GM21390 (cell line): Measurements from ENCODE around the gene EIF3L.

Experiments used
- ATAC-seq: cut with Tn5 transposase; IDR thresholded peaks from one replicate; pipeline ENCODE4 v1.9.1; 2021; ENCODE audit not compliant: unreplicated experiment

EIF3L gene

DNA sequence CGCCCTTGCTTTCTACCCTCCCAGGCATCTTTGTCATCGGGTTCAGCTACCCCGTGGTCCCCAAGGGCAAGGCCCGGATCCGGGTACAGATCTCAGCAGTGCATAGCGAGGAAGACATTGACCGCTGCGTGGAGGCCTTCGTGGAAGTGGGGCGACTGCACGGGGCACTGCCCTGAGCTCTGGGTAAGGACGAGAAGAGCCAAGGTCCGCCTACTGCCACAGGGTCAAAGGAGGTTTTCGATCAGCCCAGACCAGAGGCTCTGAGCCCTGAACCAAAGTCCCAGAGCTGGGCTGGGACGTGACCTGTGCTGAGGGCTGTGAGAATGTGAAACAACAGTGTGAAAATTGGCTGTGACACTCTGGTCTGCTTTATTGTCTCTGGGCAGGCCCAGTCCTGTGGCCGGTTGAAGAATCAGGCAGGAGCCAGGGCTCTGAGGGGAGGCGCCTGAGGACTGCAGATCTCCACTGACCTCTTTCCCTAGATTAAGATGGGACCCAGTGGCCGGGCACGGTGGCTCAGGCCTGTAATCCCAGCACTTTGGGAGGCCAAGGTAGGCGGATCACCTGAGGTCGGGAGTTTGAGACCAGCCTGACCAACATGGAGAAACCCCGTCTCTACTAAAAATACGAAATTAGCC lies 32.6 kb upstream of the EIF3L start:
- no peak for ATAC-seq

DNA sequence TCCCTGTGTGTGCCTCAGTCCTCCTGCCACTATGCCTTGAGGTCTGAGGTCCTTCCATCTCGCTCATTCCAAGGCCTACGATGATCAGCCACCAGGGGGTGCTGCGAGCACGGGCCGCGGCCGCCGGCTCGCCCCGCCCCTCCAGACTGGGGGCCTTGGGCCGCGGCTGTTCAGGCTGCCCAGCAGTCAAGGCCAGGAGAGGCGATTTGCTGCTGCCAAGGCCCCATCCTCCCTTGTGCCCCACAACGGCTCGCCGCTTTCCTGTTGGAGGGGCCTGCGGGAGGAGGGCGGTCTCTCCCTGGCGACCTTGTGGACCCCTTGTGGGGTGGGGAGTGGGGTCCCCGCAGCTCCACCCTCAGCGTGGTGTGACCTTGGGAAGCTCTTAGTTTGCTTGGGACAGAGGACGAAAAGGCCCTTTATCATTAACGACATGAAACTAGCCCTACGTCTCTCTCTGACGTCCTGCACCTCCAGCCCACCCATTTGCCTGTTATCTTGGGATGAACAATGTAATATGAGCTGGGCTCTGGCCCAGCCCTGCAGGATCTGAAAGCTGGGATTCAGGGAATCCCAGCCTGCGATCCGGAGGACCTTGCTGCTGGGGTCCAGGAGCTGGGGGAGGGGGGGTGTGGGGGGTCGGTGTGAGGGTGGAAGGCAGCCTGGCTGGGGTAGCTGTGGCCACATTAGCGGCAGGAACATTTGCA lies 31.4 kb upstream of the EIF3L start:
- no peak for ATAC-seq

- ATAC-seq, result no peak
Observed at GRCh38 chr22:37818409-37819104, 30.7 kb upstream of the EIF3L start.

DNA sequence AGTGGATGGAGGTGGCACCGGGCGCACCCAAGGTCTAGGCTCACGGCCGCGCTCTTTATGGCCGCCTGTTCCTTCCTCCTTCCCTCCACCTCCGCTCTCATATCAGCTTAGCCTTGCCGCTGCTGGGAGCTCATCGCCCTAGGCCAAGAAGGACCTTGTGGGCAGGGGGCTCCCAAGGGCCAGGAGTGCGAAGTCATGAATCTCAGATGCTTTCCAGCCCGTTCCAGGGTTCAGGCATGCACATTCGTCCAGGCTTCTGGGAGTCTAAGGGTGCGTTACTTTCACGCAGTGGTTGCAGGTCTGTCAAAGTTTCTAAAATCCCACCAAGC lies 30.1 kb upstream of the EIF3L start:
- ATAC-seq, result no peak

DNA sequence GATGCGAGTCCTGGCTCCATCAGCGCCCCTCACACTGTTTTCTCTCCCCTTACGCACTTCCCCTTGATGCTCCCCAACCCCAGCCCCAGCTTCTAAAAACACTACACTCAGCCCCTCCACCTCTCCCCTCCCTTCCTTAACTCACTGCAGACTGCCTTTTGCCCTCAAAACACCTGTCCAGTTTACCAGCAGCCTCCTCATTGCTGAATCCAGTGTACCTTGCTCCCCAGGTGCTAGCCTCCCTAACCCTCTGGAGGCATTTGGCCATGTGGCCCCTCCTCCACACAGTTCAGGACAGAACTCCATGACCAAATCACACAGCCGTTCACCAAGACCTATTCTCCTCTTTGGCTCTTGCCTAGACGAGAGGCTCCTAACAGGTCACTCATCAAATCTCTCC lies 28.9 kb upstream of the EIF3L start:
- ATAC-seq, result no peak

DNA sequence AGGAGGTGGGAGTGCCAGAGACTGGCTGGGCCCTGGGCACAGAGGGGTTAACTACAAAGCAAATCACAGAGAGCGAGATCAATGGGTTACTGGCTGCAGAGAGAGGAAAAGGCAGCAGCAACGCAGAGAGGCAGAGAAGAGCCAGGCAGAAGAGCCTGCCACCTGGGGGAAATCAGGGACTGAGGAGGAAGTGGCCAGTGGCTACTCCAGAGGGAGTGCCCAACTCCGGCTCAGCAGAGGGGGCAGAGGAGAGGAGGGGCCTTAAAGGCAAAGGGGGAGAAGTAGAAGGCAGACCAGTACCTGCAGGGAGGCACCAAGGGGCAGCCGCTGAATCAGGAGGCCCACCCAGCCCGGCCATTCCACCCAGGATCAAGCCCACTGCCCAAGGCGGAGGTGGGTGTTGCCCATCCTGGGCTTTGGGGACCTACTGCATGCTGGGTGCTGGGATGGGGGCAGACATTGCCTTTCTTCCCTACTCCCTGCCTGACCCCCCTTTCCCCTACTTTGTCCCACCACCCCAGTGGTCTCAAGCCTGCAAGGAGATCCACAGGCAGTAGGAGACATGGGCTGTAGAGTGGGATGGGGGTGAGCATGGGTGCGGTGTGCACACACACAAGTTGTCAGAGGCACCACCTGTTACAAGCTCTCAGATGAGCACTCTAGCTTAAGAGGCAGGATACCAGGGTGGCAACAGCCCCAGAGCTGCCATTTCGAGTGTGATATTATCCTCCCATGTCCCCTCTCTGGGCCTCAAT lies 27.0 kb upstream of the EIF3L start:
- ATAC-seq, result no peak

GRCh38 chr22:37823134-37823985 lies 25.9 kb upstream of the EIF3L start, which contains the start of gene GALR3:
TSS of gene GALR3 (plus strand) at chr22:37823382. CDS start at chr22:37823407, 25 bp downstream.
- no peak for ATAC-seq

DNA sequence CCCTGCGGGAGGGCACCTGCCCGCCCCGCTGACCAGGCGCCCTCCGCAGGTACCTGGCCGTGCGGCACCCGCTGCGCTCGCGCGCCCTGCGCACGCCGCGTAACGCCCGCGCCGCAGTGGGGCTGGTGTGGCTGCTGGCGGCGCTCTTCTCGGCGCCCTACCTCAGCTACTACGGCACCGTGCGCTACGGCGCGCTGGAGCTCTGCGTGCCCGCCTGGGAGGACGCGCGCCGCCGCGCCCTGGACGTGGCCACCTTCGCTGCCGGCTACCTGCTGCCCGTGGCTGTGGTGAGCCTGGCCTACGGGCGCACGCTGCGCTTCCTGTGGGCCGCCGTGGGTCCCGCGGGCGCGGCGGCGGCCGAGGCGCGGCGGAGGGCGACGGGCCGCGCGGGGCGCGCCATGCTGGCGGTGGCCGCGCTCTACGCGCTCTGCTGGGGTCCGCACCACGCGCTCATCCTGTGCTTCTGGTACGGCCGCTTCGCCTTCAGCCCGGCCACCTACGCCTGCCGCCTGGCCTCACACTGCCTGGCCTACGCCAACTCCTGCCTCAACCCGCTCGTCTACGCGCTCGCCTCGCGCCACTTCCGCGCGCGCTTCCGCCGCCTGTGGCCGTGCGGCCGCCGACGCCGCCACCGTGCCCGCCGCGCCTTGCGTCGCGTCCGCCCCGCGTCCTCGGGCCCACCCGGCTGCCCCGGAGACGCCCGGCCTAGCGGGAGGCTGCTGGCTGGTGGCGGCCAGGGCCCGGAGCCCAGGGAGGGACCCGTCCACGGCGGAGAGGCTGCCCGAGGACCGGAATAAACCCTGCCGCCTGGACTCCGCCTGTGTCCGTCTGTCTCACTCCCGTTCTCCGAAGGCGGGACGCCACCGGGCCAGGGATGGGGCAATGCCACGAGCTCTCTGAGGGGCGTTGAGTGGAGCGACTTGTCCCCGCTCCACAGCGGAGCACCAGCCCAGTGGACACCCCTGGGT lies 24.3 kb upstream of the EIF3L start:
- no peak for ATAC-seq

DNA sequence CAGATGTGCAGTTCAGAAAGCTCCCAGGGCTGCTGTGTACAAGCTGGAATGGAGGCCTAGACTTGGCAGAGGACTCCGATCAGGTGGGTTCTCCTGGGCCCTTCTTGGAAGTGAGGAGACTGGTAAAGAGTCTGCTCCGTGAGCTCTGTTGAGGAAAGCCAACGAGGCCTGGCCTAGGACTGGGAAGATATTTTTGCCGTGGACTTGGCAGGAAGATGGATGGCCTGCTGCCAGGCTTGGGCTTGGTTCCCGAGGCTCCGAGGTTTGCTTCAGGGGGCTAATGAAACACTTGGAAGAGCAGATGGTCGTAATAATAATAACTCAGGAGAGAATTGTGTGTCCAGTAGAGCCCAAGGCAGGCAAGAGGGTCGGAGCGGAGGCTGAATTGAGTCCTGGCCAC lies 22.2 kb upstream of the EIF3L start:
- no peak for ATAC-seq

GRCh38 chr22:37830093-37830842 lies 19.0 kb upstream of the EIF3L start:
- ATAC-seq, result no peak

GRCh38 chr22:37831472-37831871 lies 17.7 kb upstream of the EIF3L start:
- no peak for ATAC-seq

DNA sequence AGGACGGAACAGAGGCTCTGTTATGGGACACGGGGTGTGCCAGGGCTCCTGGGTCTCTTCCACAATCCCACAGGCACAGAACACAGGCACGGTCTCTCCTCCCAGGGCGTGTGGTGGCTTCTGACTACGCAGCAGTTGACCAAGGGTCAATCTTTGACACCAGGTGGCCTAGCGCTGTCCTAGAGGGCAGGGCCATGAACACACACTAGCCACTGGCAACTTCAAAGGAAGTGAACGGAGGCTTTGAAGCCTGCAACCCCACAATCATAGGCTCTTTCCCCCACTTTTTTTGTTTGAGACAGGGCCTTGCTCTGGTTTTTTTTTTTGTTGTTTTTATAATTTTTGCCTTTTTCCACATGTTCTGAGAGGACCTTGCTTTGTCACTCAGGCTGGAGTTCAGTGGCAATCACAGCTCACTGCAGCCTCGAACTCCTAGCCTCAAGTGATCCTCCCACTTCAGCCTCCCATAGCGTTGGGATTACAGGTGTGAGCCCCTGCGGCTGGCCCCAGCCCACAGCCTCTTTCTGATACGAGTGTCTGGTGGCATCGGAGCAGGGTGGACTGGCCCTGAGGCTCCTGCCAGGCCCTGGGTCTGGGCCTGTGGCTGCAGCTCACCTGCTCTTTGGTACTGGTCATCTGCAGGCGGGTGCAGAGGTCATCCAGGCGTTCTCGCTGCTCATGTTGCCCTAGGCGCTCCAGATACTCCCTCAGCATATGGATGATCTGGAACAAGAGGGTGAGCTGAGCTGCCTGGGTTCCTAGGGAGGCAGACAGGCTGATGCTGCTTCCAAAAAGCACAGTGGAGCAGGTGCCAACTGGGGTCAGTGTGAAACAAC lies 17.0 kb upstream of the EIF3L start:
- no peak for ATAC-seq

GRCh38 chr22:37842015-37842793 lies 7.0 kb upstream of the EIF3L start:
- ATAC-seq, result no peak

DNA sequence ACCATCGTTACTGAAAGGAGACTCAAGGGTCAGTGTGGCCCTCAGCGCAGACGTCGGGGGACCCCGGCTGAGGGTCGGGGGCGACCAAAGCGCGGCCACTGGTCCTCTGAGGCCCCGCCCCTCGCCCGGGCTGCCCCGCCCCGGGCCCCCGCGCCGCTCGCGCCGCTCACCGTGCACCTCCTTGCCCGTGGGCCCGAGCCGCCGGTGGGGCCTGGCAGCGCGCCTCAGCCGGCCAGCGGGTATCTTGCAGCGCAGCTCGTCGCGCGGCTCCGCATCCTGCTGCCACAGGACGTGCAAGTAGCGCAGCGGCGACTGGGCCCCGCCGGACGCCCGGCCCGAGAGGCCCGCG lies 5.5 kb upstream of the EIF3L start:
- peak; percentile 36 for ATAC-seq

DNA sequence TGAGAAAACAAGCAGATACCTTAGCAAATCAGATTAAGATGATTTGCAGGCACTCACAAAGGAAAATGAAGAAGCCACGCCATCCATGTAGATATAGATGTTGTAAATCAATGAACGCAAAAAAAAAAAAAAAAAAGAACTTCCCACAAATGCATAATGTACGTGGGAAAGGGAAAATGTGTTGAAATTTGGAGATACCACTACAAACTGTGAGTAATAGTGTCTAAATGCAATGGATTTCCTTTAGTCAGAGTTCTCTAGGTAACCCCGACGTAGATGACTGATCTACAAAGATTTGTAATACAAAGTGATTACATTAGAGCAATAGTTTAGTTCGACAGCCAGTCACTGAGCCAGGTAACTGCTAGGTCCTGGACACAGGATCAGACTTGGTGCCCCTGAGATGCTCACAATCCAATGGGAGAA lies 4.3 kb upstream of the EIF3L start:
- no peak for ATAC-seq

DNA sequence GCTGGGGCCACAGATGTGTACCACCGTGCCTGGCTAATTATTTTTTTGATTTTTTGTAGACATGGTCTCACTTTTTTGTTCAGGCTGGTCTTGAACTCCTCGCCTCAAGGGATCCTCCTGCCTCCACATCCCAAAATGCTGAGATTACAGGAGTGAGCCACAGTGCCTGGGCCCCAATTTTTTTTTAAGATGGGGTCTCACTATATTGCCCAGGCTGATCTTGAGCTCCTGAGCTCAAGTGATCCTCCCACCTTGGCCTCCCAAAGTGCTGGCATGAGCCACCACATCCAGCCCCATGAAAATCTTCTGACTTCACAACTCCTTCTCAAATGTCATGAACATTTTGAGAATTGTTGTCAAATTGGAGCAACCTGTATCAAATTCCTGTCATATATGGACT lies 2.8 kb upstream of the EIF3L start:
- no peak for ATAC-seq

- no peak for ATAC-seq
Observed at GRCh38 chr22:37848587-37849088, 581 bp upstream of the EIF3L start.
